ENCODE data around the gene WNT11.

Gene WNT11

DNA sequence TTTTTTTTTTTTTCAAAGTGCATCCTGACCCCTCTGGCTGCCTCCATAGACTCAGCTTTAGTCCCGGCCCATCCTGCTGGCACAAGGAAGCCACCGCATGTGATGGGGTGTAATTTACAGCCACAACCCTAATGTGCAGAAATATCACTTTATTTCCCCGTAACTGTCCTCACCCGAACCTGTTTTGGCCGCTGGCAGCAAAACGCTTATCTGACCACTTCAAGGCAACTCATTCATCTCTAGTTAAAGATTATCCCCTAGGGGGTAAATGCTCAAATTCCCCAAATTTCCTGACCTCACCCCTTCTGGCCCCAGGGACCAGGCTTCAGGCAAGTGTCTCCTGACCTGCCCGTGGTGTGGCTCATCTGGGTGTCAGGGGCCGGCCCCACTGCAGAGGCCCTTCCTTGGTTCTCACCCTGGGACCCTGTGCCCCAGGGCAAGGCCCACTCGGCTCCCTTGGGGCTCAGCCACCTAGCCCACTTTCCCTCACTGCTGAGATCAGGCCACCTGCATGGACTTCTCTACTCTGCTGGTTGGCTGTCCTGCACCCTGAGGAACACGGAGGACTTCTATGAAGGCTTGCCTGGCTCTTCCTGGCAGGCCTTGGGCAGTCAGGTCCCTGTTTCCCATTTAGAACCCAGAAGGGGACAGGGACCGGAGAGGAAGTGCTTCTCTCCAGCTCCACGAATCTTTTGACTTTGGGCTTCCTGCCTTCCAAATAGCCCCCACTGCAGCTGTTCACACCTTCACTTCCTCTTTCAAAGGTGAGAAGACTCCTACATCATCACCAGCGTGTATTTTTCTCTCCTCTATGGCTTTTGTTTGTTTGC, 53.3 kb downstream of the WNT11 start:
- no peak for DNase-seq

DNA sequence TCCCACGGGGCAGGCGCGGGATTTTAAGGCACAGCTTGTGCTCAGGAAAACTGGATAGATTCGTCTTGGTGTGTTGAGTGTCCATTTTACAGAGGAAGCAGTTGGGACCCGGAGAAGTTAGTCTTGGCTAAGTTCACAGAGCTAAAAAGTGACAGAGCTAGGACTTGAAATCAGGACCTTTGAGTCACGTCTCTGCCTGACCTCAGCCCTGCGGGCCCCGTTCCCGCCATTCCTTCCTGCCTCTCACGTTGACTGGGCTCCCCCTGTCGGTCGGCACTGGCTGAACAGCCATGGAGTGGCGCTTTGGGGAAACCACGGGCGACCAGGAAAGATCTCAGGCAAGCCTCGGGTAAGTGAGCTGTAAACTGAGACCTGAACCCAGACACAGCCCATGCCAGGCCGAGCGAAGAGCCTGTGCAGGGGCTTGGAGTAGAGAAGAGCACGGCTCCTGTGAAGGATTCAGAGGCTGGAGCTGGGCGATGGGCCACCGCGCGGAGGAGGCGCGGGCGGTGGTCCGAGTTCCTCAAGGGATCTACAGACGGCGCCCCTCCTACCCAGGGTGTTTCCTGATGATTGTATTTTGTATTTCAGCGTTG, 54.1 kb downstream of the WNT11 start:
- no peak for DNase-seq

DNA sequence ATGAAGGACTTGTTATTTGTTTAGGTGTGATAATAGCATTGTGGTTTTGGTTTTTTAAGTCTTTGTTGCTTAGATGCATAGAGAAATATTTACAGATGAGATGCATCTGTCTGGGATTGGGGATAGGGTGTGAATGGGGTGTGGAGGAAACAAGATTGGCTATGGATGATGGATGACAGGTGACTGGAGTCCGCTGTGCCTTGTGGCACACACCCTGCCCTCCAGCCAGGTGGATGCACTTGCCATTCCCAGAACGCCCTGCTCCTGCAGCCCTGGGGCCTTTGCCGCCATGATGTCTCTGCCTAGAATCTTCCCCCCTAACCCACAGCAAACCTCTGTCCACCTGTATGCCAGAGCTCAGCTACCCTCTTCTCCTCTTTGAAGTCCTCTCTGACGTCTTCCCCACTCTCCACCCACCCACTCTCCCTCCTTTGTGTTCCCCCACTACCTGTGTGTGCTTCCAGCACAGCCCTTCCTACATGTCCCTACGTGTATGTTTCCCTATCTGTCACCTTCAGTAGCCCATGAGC, 54.7 kb downstream of the WNT11 start:
- DNase-seq, result no peak

DNA sequence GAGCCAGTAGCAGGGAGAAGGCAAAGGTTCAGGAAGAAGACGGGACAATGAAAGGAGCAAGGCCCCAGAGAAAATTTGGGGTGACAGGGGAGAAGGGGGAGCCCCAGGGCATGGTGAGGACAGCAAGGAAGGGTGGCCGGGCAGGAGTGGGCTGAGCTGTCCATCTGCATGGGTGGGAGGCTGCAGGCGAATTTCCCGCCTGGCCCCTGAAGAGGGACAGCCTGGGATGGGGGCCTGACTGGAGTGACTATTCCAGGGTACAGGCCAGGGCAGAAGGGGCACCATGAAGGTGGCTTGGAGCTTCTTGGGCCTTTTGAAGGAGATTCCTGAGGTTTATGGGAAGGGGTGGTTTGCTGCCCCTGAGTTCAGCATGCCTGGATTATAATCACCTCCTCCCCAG, 56.2 kb downstream of the WNT11 start:
- DNase-seq, result no peak

DNA sequence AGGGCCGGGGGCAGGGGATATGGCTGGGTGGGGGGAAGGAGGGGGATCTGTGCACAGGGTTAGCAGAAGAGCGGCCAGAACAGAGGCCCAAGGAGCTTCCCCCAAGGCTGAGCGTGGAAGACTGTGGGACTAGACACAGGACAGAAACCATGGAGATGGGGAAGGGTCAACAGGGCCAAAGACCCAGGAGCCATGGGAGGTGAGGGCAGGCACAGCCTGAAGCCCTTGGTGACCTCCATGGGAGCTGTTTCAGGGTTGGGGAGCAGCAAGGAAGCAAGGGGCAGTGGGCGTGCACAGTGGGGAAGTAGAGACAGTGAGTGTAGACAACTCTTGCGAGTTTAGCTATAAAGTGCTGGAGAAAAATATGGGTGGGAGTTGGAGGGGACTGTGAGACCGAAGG, 56.6 kb downstream of the WNT11 start:
- no peak for DNase-seq

DNA sequence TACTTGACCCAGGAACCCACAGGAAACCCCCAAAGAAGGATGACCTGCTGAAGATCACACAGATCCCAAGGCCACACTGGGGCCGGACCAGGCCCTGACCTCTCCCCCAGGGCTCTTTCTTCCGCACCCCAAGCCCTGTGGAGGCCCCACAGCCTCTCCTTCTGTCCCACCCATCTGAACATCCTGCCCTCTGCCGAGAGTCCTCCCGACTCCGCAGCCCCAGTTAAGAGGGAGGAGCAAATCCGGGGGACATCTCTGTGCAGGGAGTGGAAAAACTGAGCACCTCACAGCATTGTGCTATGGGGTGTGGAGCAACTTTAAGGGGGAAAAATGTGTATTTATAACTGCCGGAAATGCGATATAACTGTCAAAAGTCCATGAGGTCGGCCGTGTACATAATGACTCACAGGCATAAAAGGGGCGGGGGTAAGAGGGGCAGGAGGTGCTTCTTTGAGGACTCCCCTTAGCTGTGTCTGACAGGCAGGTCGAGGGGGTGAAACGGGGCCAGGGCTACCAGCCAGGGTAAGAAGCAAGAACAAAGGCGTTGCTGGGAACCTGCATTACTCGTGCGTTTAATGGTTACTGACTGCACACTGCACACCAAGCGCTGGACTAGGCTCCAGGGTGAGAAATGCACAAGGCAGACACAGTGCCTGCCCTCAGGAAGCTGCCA, 57.2 kb downstream of the WNT11 start:
- DNase-seq, result peak in 1 of 2 experiments; percentile 39

GRCh38 chr11:76148231-76148630, 58.1 kb downstream of the WNT11 start:
- DNase-seq, result peak in 1 of 2 experiments; percentile 27

GRCh38 chr11:76147106-76147740, 59.1 kb downstream of the WNT11 start:
- DNase-seq, result no peak

DNA sequence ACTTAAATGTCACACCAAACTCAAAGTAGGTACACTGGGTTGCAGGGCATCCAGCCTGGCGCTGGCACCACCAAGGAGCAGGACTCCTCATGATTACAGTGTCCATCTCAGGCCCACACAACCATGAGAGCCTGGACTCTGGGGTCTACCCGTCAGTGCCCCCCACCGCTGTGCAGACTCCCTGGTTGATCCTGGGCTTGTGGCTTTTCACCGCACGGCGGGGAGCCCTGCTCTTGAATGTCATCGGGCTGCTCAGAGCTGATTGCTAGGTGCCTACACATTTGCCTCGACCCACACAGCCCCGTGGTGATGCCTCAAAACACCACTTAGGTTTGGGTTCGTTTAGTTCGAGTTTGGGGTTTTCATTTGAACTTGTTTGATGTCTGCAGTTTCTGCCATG, 63.0 kb downstream of the WNT11 start:
- no peak for DNase-seq

- DNase-seq, result no peak
Observed at GRCh38 chr11:76141901-76142588, 64.3 kb downstream of the WNT11 start.

DNA sequence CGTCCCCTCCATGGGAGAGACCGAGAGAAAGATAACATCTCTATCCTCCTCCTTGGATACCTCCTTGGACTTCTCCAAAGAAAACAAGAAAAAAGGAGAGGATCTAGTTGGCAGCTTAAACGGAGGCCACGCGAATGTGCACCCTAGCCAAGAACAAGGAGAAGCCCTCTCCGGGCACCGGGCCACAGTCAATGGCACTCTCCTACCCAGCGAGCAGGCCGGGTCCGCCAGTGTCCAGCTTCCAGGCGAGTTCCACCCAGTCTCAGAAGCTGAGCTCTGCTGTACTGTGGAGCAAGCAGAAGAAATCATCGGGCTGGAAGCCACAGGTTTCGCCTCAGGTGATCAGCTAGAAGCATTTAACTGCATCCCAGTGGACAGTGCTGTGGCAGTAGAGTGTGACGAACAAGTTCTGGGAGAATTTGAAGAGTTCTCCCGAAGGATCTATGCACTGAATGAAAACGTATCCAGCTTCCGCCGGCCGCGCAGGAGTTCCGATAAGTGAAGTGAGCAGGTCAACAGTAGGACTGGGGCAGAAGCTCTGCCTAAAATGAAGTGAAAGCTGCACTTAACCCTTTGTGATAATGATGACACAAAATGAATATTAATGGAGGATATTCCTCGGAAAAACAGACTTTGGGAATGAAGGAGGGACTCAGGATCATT, 65.3 kb downstream of the WNT11 start:
- no peak for DNase-seq

DNA sequence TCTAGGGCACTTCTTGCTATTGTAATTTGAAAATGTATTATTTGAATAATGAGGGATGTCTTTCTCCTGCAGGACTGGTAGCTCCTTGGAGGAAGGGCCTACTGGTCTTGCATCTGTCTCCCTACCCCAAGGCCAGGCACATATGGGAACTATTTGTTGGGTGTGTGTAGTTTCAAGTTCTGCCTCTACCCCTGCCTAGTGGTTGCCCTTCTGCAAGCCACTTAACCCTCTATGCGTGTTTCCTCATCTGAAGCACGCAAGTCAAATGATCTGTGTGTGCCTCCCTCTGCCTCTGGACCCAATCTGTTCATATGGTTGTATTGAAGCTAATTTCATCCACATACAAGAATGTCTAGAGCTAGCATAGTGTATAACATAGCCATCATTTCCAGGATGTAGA, 67.0 kb downstream of the WNT11 start:
- no peak for DNase-seq

Data from SHP77 (cell line).